K562 (cell line): ENCODE results near the gene PACSIN1. TPM values are rescaled to one million over a fixed set of nuclear protein-coding genes. Genes with fewer than 3 reads are reported as not detected.

Experiments
- CXXC5 ChIP-seq: fragments of 250-450 bp; sonication (Bioruptor Pico); IDR thresholded peaks from 2 replicates; pipeline ENCODE4 v1.8.0; 2022; ENCODE audit warnings: inconsistent platforms, mild to moderate bottlenecking, moderate library complexity
- DIDO1 ChIP-seq: fragments of 450-650 bp; IDR thresholded peaks from 2 replicates; pipeline ENCODE4 v1.6.1; 2016; ENCODE audit warnings: low read depth, missing biosample characterization, missing genetic modification characterization
- HMG20A ChIP-seq: fragments of 450-650 bp; formaldehyde crosslinking; conservative IDR thresholded peaks from 2 replicates; pipeline ENCODE4 v1.4.0; 2020; ENCODE audit warnings: mild to moderate bottlenecking, mixed read lengths
- RAD51 ChIP-seq: fragments of 450-650 bp; IDR thresholded peaks from 2 replicates; pipeline ENCODE4 v1.7.1; 2016; ENCODE audit warnings: low read depth, mild to moderate bottlenecking, borderline replicate concordance
- STAG1 ChIP-seq: sonication (generic); formaldehyde crosslinking; IDR thresholded peaks from 2 replicates; pipeline ENCODE4 v1.5.0; 2020; ENCODE audit warnings: missing genetic modification reagents, borderline replicate concordance
- ZNF347 ChIP-seq: fragments of 450-650 bp; formaldehyde crosslinking; IDR thresholded peaks from 2 replicates; pipeline ENCODE4 v1.4.0; 2020; ENCODE audit warnings: low read depth, mild to moderate bottlenecking, moderate library complexity
- polyA plus RNA-seq, 8 experiments: library from polyadenylated mRNA; depleted of rRNA in 4 of 8; stranded (reverse) in 5 of 8; unstranded in 3 of 8; fragments of >200 nt; fragmentation: Nextera tagmentation in 2 of 8; fragmentation: Illumina TruSeq in 1 of 8; extraction: Ambion mirVana in 2 of 8; extraction: Trizol in 1 of 8; gene quantifications; 2 replicates each; pipeline versions ENCODE4 v1.2.1 to v1.2.3, GENCODE V29; 2011 to 2014; ENCODE audit warnings: inconsistent platforms in 1 of 8, missing spikeins in 1 of 8
- total RNA-seq, 7 experiments: library from RNA; depleted of rRNA in 6 of 7; stranded (reverse); fragments of >200 nt in 6 of 7; fragmentation: Illumina TruSeq in 2 of 7; extraction: Trizol in 2 of 7; gene quantifications; 2 replicates each; pipeline versions ENCODE4 v1.2.1 to v1.2.3, GENCODE V29; 2011 to 2021; ENCODE audit warnings: low replicate concordance in 1 of 7
- TF ChIP-seq, protein P1 (sequence below): sonication (generic); formaldehyde crosslinking; IDR thresholded peaks from 2 replicates; pipeline ENCODE4 v1.8.1; 2023; ENCODE audit warnings: mild to moderate bottlenecking, missing genetic modification reagents
- TF ChIP-seq, protein P2 (sequence below): fragments of 250-450 bp; sonication (Bioruptor Pico); IDR thresholded peaks from 2 replicates; pipeline ENCODE4 v1.8.0; 2021; ENCODE audit warnings: borderline replicate concordance, mild to moderate bottlenecking, moderate library complexity; ENCODE audit not compliant: poor library complexity, severe bottlenecking
- TF ChIP-seq, protein P3 (sequence below): sonication (generic); formaldehyde crosslinking; IDR thresholded peaks from 2 replicates; pipeline ENCODE4 v1.8.0; 2022; ENCODE audit warnings: mild to moderate bottlenecking, low read depth, missing genetic modification reagents
- TF ChIP-seq, protein P4 (sequence below): fragments of 450-650 bp; formaldehyde crosslinking; IDR thresholded peaks from 2 replicates; pipeline ENCODE4 v1.4.0; 2020; ENCODE audit warnings: mild to moderate bottlenecking, moderate library complexity
- TF ChIP-seq, protein P5 (sequence below): sonication (generic); formaldehyde crosslinking; IDR thresholded peaks from 2 replicates; pipeline ENCODE4 v1.8.1; 2023; ENCODE audit warnings: mild to moderate bottlenecking, missing genetic modification reagents
- TF ChIP-seq, protein P6 (sequence below): fragments of 250-450 bp; sonication (Bioruptor Pico); IDR thresholded peaks from 2 replicates; pipeline ENCODE4 v1.5.0; 2021; ENCODE audit warnings: mild to moderate bottlenecking, borderline replicate concordance
- TF ChIP-seq, protein P7 (sequence below): fragments of 450-650 bp; conservative IDR thresholded peaks from 2 replicates; pipeline ENCODE4 v1.6.1; 2016; ENCODE audit warnings: missing genetic modification characterization, low read depth, mild to moderate bottlenecking, control low read depth, missing compliant biosample characterization

Gene PACSIN1
- total and polyA plus RNA-seq, 9 of the 15 experiments (the other 6 are each of a cell fraction or from before 2014, with no cell fraction given): 0.01 to 1.7 (median 0.45) TPM

DNA sequence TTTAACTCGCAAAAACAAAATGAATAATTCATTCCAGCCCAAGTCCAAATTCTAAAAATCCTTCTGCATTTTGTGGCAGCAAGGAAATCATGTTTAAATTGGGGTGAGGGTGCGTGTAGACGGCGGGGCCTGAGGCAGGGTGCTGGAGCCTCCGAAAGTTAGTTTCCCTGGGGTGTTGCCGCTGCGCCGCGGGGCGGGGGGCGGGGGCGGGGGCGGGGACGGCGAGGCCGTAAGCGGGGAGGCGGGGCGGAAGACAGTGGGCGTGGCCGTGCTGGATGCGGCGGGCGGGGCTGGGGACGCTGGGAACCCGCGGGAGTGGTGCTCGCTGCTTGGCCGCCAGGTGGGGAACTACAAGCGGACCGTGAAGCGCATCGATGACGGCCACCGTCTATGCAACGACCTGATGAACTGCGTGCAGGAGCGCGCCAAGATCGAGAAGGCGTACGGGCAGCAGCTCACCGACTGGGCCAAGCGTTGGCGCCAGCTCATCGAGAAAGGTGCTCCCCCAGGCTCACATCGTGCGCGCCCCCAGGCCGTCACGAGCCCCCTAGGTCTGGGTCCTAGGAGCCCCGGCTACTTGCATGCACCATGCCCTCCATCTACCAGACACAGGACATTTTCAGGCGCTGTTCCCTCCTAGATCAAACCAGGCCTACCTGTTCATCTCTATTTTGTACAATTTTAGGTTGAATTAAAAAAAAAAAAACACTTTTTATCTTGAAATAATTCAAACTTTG is 61.3 kb downstream of the PACSIN1 start (continued):
- TF ChIP-seq, protein P1, sequence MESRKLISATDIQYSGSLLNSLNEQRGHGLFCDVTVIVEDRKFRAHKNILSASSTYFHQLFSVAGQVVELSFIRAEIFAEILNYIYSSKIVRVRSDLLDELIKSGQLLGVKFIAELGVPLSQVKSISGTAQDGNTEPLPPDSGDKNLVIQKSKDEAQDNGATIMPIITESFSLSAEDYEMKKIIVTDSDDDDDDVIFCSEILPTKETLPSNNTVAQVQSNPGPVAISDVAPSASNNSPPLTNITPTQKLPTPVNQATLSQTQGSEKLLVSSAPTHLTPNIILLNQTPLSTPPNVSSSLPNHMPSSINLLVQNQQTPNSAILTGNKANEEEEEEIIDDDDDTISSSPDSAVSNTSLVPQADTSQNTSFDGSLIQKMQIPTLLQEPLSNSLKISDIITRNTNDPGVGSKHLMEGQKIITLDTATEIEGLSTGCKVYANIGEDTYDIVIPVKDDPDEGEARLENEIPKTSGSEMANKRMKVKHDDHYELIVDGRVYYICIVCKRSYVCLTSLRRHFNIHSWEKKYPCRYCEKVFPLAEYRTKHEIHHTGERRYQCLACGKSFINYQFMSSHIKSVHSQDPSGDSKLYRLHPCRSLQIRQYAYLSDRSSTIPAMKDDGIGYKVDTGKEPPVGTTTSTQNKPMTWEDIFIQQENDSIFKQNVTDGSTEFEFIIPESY (CRISPR knock-in tag): peak; percentile 48; the same call in 1 of the 2 replicates
- TF ChIP-seq, protein P2, sequence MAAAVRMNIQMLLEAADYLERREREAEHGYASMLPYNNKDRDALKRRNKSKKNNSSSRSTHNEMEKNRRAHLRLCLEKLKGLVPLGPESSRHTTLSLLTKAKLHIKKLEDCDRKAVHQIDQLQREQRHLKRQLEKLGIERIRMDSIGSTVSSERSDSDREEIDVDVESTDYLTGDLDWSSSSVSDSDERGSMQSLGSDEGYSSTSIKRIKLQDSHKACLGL (CRISPR knock-in tag): peak; percentile 2
- TF ChIP-seq, protein P3, sequence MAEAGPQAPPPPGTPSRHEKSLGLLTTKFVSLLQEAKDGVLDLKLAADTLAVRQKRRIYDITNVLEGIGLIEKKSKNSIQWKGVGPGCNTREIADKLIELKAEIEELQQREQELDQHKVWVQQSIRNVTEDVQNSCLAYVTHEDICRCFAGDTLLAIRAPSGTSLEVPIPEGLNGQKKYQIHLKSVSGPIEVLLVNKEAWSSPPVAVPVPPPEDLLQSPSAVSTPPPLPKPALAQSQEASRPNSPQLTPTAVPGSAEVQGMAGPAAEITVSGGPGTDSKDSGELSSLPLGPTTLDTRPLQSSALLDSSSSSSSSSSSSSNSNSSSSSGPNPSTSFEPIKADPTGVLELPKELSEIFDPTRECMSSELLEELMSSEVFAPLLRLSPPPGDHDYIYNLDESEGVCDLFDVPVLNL (CRISPR knock-in tag): peak; percentile 42; the same call in 1 of the 2 replicates
- TF ChIP-seq DIDO1 (tag) (no peak), ZNF347 (no peak), STAG1 (CRISPR knock-in tag) (peak; percentile 72; the same call in 1 of the 2 replicates), CXXC5 (CRISPR knock-in tag) (peak; percentile 90), RAD51 (no peak; the same call in 1 of the 2 replicates), HMG20A (CRISPR knock-in tag) (no peak)
- TF ChIP-seq, protein P4, sequence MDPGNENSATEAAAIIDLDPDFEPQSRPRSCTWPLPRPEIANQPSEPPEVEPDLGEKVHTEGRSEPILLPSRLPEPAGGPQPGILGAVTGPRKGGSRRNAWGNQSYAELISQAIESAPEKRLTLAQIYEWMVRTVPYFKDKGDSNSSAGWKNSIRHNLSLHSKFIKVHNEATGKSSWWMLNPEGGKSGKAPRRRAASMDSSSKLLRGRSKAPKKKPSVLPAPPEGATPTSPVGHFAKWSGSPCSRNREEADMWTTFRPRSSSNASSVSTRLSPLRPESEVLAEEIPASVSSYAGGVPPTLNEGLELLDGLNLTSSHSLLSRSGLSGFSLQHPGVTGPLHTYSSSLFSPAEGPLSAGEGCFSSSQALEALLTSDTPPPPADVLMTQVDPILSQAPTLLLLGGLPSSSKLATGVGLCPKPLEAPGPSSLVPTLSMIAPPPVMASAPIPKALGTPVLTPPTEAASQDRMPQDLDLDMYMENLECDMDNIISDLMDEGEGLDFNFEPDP (CRISPR knock-in tag): no peak
- TF ChIP-seq, protein P5, sequence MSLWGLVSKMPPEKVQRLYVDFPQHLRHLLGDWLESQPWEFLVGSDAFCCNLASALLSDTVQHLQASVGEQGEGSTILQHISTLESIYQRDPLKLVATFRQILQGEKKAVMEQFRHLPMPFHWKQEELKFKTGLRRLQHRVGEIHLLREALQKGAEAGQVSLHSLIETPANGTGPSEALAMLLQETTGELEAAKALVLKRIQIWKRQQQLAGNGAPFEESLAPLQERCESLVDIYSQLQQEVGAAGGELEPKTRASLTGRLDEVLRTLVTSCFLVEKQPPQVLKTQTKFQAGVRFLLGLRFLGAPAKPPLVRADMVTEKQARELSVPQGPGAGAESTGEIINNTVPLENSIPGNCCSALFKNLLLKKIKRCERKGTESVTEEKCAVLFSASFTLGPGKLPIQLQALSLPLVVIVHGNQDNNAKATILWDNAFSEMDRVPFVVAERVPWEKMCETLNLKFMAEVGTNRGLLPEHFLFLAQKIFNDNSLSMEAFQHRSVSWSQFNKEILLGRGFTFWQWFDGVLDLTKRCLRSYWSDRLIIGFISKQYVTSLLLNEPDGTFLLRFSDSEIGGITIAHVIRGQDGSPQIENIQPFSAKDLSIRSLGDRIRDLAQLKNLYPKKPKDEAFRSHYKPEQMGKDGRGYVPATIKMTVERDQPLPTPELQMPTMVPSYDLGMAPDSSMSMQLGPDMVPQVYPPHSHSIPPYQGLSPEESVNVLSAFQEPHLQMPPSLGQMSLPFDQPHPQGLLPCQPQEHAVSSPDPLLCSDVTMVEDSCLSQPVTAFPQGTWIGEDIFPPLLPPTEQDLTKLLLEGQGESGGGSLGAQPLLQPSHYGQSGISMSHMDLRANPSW: no peak
- TF ChIP-seq, protein P6, sequence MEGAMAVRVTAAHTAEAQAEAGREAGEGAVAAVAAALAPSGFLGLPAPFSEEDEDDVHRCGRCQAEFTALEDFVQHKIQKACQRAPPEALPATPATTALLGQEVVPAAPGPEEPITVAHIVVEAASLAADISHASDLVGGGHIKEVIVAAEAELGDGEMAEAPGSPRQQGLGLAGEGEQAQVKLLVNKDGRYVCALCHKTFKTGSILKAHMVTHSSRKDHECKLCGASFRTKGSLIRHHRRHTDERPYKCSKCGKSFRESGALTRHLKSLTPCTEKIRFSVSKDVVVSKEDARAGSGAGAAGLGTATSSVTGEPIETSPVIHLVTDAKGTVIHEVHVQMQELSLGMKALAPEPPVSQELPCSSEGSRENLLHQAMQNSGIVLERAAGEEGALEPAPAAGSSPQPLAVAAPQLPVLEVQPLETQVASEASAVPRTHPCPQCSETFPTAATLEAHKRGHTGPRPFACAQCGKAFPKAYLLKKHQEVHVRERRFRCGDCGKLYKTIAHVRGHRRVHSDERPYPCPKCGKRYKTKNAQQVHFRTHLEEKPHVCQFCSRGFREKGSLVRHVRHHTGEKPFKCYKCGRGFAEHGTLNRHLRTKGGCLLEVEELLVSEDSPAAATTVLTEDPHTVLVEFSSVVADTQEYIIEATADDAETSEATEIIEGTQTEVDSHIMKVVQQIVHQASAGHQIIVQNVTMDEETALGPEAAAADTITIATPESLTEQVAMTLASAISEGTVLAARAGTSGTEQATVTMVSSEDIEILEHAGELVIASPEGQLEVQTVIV (CRISPR knock-in tag): no peak
- TF ChIP-seq, protein P7, sequence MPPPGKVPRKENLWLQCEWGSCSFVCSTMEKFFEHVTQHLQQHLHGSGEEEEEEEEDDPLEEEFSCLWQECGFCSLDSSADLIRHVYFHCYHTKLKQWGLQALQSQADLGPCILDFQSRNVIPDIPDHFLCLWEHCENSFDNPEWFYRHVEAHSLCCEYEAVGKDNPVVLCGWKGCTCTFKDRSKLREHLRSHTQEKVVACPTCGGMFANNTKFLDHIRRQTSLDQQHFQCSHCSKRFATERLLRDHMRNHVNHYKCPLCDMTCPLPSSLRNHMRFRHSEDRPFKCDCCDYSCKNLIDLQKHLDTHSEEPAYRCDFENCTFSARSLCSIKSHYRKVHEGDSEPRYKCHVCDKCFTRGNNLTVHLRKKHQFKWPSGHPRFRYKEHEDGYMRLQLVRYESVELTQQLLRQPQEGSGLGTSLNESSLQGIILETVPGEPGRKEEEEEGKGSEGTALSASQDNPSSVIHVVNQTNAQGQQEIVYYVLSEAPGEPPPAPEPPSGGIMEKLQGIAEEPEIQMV: peak; percentile 85
